NCI-H146 (cell line): ENCODE results near the gene NTN4.
"Not testable (repeated sequence)": the region's sequence is repeated elsewhere in the genome, so short reads cannot be mapped to it uniquely, and the experiment has no call there.

Experiments used
- DNase-seq: peaks from one replicate; lab custom pipeline; 2025; lab: John Stamatoyannopoulos, UW

Gene NTN4

GRCh38 chr12:95796225-95796981 is 5.8 kb upstream of the NTN4 start:
- DNase-seq: no peak

DNA sequence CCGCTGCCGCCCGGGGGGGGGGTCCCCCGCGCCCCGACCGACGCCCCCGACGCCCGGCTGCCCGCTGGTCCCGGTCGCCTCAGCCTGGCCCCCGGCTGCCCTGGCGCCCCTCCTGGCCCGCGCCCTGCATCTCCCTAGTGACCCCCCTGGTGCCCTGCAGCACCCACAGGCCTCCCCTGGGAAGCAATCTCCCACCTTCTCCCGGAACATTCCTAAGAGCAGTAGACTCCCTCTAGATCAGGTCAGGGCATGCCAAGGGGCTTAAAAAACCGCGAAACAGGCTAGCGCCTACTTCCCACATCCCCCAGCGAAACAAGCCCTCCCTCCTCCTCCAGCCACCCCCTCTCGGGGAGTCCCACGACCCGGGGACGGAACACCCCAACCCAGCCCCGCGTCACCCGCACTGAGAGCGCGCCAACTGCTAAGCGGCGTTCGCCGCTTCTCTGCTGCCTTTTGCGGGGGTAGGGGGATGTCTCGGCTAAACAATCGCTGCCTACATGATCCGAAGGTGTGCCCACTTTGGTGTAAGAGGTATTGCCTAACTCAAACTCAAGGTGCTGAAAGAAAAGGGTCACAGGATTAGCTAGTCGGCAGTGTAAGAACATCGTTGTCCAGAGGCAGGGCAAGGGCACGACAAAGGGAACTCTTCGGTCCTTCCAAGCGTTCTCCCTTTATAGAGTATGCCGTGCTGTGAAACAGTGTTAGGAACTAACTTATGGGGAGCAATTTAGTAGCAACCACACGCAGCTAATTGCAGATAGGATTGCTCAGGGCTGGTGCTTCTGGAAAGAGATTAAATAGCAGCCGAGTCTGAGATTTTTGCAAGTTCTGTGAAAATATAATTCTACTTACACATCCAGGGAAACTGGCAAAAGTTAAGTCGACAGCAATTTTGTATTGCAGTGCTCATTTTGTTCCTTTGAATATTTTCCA is 619 bp upstream of the NTN4 start:
- peak; percentile 2 for DNase-seq

DNA sequence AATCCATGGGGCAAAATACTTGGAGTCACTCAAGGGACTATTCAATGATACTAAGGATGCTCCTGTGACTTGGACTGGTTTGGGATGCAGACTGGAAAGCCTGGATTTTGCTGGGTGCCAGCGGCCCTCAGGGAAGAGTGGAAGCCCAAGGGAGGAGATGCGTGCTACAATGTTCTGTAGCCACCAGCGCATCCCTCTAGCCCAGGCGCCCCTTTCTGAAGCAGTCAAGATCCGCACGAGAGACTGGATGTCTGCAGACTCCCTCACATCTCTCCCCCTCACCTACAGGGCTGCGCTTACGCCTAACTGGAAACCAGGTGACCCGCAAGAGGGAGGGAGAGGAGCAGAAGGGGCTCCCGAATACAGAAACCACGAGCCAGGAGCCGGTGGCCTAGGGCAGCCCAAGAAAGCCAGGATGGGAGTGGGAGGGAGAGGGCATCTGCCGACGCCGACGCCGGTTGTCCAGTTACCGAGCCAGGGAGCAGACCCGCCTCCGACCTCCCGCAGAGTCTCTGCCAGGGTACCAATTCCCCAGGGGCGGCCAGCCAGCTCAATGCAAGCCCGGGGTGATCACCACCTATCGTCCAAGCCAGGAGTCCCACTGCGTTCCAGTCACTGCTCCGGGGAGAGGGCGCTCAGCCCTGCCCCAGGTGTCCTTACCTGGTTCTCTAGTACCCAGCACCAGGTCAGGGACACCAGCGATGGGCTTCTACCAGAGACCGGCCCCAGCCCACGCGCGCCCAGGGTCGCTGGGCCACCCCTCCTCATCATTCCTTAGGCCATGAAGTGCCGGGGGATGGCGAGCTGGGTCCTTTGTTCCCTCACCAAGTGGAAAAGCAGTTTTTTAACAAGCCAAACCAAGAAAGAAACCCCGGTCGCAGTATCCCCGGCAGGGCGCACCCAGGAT is 1.2 kb downstream of the NTN4 start:
- DNase-seq: peak; percentile 42

- DNase-seq: no peak
Observed at GRCh38 chr12:95788637-95789036, 1.9 kb downstream of the NTN4 start.

DNA sequence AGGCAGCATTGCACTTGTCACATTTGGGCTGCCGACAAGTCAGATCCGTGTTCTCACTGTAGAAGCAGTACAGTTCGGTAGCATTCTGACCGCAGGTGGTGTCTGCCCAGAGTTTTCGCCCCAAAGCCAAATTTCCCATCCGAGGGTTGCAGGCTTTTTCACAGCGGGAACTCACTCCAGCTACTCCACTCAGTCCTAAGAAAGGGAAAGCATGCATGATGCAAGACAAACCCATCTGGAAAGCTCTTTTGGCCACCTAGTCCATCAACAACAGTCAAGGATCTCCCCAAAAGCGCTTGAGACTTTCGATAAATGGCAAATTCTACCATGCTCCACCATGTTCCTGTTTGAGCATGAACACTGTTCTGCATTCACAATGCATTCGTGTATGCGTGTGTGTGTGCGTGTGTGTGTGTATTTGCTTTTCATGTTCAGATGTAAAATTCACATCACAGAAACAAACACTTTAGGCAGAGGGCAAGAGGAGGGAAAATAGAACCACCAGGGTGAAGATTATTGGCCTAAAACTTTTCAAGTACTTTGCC is 3.2 kb downstream of the NTN4 start:
- DNase-seq: no peak

- DNase-seq: no peak
Observed at GRCh38 chr12:95784915-95785314, 5.6 kb downstream of the NTN4 start.

DNA sequence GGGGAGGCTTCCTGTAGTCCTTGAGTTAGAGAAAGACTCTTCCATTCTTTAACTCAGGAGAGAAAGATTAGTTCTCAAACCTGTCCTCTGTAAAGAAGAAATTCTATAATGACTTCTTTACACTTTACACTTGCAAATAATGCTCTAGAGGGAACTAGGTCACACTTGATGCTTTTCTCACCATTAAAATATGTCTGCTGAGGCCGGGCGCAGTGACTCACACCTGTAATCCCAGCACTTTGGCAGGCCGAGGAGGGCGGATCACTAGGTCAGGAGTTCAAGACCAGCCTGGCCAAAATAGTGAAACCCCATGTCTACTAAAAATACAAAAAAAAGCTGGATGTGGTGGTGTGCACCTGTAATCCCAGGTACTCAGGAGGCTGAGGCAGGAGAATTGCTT is 6.3 kb downstream of the NTN4 start:
- no peak for DNase-seq

DNA sequence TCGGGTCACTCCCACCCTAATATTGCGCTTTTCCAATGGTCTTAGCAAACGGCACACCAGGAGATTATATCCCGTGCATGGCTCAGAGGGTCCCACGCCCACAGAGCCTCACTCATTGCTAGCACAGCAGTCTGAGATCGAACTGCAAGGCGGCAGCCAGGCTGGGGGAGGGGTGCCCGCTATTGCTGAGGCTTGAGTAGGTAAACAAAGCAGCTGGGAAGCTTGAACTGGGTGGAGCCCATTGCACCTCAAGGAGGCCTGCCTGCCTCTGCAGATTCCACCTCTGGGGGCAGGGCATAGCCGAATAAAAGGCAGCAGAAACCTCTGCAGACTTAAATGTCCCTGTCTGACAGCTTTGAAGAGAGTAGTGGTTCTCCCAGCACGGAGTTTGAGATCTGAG is 15.1 kb downstream of the NTN4 start:
- DNase-seq: not testable (repeated sequence)

GRCh38 chr12:95774311-95775045 is 16.1 kb downstream of the NTN4 start:
- DNase-seq: no peak

DNA sequence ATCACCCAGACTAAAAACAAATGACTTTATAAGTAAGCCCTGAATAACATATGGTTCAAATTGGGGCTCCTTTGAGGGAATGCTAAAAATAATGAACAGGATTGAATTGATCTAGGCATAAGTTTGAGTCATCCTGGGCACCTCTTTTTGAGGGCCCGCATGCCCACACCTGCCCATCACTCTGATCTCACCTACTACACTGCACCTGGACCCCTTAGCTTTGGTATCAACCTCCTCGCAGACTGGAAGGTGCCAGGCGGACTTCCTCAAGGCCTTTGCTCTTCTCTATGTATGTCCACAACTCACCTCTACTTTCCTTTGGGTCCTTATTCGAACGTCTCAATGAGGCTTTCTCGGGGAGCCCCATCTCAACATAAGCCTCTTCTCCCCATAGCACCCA is 17.2 kb downstream of the NTN4 start:
- DNase-seq: no peak

- DNase-seq: no peak
Observed at GRCh38 chr12:95767703-95768102, 22.9 kb downstream of the NTN4 start.

- no peak for DNase-seq
Observed at GRCh38 chr12:95766356-95767019, 24.1 kb downstream of the NTN4 start.

- DNase-seq: no peak
Observed at GRCh38 chr12:95764848-95765247, 25.7 kb downstream of the NTN4 start.

DNA sequence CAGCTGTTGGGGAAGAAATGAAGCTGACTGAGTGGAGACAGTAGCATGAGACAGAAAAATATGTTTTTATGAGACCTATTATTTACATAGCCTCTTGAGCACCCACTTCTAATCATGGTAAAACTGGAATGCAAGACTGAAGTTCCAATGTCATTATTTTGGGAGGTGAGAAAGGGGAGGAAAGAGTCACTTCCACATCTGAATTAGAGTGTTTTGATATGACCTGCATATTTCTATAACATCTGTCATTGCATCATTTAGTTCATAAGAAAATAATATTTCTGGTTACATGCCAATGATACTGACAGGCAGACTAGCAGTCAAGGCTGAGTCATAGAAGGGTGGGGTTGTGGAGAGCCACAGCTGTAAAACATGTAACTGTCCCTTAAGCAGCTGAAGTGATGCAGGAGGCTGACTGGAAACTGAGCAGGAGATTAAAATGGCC is 26.7 kb downstream of the NTN4 start:
- no peak for DNase-seq

DNA sequence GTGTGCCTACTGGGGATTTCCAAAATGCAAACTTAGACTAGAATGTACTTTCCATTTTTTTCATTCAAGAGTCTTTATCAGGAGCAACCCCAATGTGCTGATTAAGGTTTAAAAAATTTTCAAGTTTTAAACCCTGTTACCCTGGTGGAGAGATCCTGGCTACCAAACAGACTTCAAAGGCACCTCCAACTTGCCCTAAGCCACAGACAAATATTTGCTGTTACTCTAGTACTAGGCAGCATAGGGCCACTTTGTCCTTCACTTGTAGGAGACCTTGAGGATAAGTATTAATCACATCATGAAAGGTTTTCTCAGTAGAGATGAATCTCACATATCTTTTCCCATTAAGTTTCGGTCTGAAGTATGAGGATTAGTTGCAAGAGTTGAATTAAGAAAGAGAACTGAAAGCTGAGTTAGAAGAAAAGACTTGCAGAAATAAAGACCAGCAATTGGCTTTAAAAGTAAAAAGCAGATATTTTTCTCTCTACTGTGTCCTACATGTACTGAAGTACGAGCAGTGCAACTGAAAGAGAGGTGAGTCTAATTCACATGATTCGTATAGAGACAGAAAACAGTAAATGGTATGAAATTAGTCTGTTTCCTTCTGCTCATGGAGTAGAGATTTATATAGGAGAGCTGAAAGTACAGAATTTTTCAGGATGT is 28.3 kb downstream of the NTN4 start:
- DNase-seq: no peak

GRCh38 chr12:95760371-95760770 is 30.2 kb downstream of the NTN4 start:
- no peak for DNase-seq

GRCh38 chr12:95759718-95760117 is 30.8 kb downstream of the NTN4 start:
- DNase-seq: no peak

DNA sequence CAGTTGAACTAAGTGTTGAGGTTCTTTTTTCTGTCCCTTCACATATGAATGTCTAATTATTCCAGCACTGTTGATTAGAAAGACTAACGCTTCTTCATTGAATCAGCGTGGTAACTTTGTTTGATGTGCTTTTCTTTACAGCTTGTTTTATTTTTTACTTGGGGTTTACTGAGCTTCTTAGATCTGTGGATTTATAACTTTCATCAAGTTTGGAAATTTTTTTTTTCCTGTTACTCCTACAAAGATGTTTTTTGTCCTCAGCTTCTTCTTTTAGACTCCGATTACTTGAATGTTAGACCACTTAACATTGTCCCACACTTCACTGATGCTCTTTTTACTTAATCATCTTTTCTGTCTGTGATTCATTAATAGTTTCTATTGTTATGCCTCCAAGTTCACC is 31.5 kb downstream of the NTN4 start:
- no peak for DNase-seq

- DNase-seq: no peak
Observed at GRCh38 chr12:95756362-95756761, 34.2 kb downstream of the NTN4 start.

DNA sequence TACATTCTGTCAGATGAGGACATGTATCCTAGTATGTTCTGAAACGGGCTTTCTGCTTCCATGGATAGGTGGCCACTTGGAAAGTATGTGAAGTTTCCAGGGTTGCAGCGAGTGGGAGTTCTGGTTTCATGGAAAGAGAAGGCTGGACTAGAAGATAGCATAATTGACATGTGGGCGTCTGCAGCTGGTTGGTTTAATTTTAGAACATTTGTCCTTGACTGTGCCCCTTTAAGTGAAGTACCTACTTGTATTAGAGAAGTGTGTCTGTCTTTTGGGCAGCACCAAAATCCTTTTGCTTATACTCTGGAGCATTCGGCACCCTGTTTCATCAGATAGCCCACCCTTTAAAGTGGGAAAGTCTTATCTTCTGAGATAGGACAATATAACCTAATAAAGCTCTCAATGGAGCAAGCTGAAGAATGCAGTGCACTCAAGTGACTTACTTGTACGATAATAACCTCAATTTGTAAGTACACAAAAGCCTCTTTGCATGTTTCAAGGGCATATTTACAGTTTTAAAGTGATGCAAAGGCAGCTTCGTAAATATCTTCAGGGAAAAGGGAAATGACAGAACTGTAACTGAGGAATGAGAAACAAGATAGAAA is 35.2 kb downstream of the NTN4 start:
- DNase-seq: no peak
